Thyroid gland (tissue), 4 donors: ENCODE data around the gene LDAF1.
A peak's percentile ranks its signal among the peaks of the same experiment; 100 is the strongest.

Experiments
- POLR2A ChIP-seq, 2 donors: fragments of 450-650 bp; IDR thresholded peaks; one replicate each; pipeline ENCODE4 v1.6.1; 2017; ENCODE audit warnings: antibody characterized with exemption in 2 of 2, mild to moderate bottlenecking in 2 of 2, moderate library complexity in 1 of 2
- TF ChIP-seq, protein P1 (sequence below), 6 experiments: fragments of 200-600 bp in 3 of 6; fragments of 450-650 bp in 3 of 6; sonication (generic) in 3 of 6; IDR thresholded peaks; one replicate each; pipeline ENCODE4 v1.5.1; 2016 to 2019; ENCODE audit warnings: antibody characterized with exemption in 6 of 6, mild to moderate bottlenecking in 2 of 6, inconsistent platforms in 1 of 6, moderate library complexity in 1 of 6

DNA sequence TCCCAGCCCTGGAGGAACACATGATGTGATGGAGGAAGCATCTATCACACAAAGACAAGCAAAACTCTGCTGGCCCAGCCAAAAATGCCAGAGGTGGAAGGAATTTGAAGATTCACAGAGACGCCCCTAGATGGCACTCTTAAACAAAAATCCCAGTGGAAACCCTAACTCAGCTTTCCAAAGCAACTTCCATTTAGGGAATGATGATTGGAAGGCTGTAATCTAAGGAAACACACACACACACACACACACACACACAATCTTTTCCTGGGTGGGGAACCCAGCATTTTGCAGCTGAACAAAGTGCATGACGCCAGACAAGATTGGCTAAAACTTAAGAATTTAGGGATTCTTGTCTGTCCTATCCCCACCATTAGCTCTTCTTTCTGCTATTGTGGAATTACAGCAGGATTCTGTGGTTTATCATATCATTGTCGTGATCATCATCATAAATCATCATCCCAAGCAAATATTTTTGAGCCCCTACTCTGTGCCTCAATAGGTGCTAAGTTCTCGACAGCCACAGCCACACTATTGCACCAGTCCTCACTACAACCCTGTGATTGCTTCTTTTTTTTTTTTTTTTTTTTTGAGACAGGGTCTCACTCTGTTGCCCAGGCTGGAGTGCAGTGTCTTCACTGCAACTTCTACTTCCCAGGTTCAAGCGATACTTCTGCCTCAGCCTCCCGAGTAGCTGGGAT, 1.6 kb upstream of the LDAF1 start:
- TF ChIP-seq, protein P1, sequence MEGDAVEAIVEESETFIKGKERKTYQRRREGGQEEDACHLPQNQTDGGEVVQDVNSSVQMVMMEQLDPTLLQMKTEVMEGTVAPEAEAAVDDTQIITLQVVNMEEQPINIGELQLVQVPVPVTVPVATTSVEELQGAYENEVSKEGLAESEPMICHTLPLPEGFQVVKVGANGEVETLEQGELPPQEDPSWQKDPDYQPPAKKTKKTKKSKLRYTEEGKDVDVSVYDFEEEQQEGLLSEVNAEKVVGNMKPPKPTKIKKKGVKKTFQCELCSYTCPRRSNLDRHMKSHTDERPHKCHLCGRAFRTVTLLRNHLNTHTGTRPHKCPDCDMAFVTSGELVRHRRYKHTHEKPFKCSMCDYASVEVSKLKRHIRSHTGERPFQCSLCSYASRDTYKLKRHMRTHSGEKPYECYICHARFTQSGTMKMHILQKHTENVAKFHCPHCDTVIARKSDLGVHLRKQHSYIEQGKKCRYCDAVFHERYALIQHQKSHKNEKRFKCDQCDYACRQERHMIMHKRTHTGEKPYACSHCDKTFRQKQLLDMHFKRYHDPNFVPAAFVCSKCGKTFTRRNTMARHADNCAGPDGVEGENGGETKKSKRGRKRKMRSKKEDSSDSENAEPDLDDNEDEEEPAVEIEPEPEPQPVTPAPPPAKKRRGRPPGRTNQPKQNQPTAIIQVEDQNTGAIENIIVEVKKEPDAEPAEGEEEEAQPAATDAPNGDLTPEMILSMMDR (IDR thresholded peaks at IDR 0.05) = peak in 5 of 6 experiments; percentile 32 to 71 (median 61)
- no peak for TF ChIP-seq POLR2A (IDR thresholded peaks at IDR 0.05)
